ENCODE results near the gene MORC3. TPM values are rescaled to one million over a fixed set of nuclear protein-coding genes. Genes with fewer than 3 reads are reported as not detected.
"Not testable (repeated sequence)": the region's sequence is repeated elsewhere in the genome, so short reads cannot be mapped to it uniquely, and the experiment has no call there.

Gene MORC3
- total RNA-seq, 1 donor = 16.2 TPM

- peak in 2 of 3 donors; percentile 53 to 65 for DNase-seq (ENCODE audit: low read depth in 2 of 3, low spot score in 2 of 3)
Observed at GRCh38 chr21:36323032-36323431, 3.0 kb downstream of the MORC3 start.

- no peak for DNase-seq (ENCODE audit: low read depth in 2 of 3, low spot score in 2 of 3)
Observed at GRCh38 chr21:36325373-36326010, 5.5 kb downstream of the MORC3 start.

- DNase-seq (ENCODE audit: low read depth in 2 of 3, low spot score in 2 of 3) = peak in 2 of 3 donors; percentile 43 to 74
Observed at GRCh38 chr21:36330904-36331303, 10.9 kb downstream of the MORC3 start.

GRCh38 chr21:36337099-36337509 lies 17.1 kb downstream of the MORC3 start:
- no peak for DNase-seq (ENCODE audit: low read depth in 2 of 3, low spot score in 2 of 3)

- no peak for DNase-seq (ENCODE audit: low read depth in 2 of 3, low spot score in 2 of 3)
Observed at GRCh38 chr21:36338975-36339374, 19.0 kb downstream of the MORC3 start.

GRCh38 chr21:36342581-36342980 lies 22.6 kb downstream of the MORC3 start:
- not testable (repeated sequence) for DNase-seq (ENCODE audit: low read depth in 2 of 3, low spot score in 2 of 3)

GRCh38 chr21:36344931-36345330 lies 24.9 kb downstream of the MORC3 start:
- DNase-seq (ENCODE audit: low read depth in 2 of 3, low spot score in 2 of 3) = no peak

- no peak for DNase-seq (ENCODE audit: low read depth in 2 of 3, low spot score in 2 of 3)
Observed at GRCh38 chr21:36347278-36347961, 27.4 kb downstream of the MORC3 start.

- no peak for DNase-seq (ENCODE audit: low read depth in 2 of 3, low spot score in 2 of 3)
Observed at GRCh38 chr21:36347962-36348328, 27.9 kb downstream of the MORC3 start.

- no peak for DNase-seq (ENCODE audit: low read depth in 2 of 3, low spot score in 2 of 3)
Observed at GRCh38 chr21:36349315-36349714, 29.3 kb downstream of the MORC3 start.

- no peak for DNase-seq (ENCODE audit: low read depth in 2 of 3, low spot score in 2 of 3)
Observed at GRCh38 chr21:36350282-36350910, 30.4 kb downstream of the MORC3 start.

- no peak for DNase-seq (ENCODE audit: low read depth in 2 of 3, low spot score in 2 of 3)
Observed at GRCh38 chr21:36354918-36355680, 35.1 kb downstream of the MORC3 start.

- DNase-seq (ENCODE audit: low read depth in 2 of 3, low spot score in 2 of 3) = no peak
Observed at GRCh38 chr21:36355868-36356267, 35.9 kb downstream of the MORC3 start.

- no peak for DNase-seq (ENCODE audit: low read depth in 2 of 3, low spot score in 2 of 3)
Observed at GRCh38 chr21:36359185-36359584, 39.2 kb downstream of the MORC3 start.

- DNase-seq (ENCODE audit: low read depth in 2 of 3, low spot score in 2 of 3) = no peak
Observed at GRCh38 chr21:36369064-36369685, 49.2 kb downstream of the MORC3 start.

GRCh38 chr21:36375994-36376393 lies 56.0 kb downstream of the MORC3 start:
- no peak for DNase-seq (ENCODE audit: low read depth in 2 of 3, low spot score in 2 of 3)

GRCh38 chr21:36377391-36377842 lies 57.4 kb downstream of the MORC3 start:
- DNase-seq (ENCODE audit: low read depth in 2 of 3, low spot score in 2 of 3) = no peak

GRCh38 chr21:36379251-36379650 lies 59.3 kb downstream of the MORC3 start:
- DNase-seq (ENCODE audit: low read depth in 2 of 3, low spot score in 2 of 3) = no peak

GRCh38 chr21:36381841-36382589 lies 62.0 kb downstream of the MORC3 start:
- no peak for DNase-seq (ENCODE audit: low read depth in 2 of 3, low spot score in 2 of 3)

- not testable (repeated sequence) for DNase-seq (ENCODE audit: low read depth in 2 of 3, low spot score in 2 of 3)
Observed at GRCh38 chr21:36382722-36383121, 62.7 kb downstream of the MORC3 start.

Measured in hematopoietic multipotent progenitor cell (in vitro differentiated cells).